GM19035 (cell line): ENCODE results near the gene WNT9A.

Experiments
- ATAC-seq: cut with Tn5 transposase; IDR thresholded peaks from one replicate; pipeline ENCODE4 v1.9.1; 2021; ENCODE audit not compliant: unreplicated experiment

Gene WNT9A

GRCh38 chr1:227942021-227942715 lies 5.6 kb downstream of the WNT9A start:
- no peak for ATAC-seq

- no peak for ATAC-seq
These were observed 6.2 kb downstream of the WNT9A start for GRCh38 chr1:227941509-227942020.

GRCh38 chr1:227940791-227941241 lies 6.9 kb downstream of the WNT9A start:
- no peak for ATAC-seq

- ATAC-seq = no peak
These were observed 7.7 kb downstream of the WNT9A start for GRCh38 chr1:227939791-227940771.

- no peak for ATAC-seq
These were observed 8.6 kb downstream of the WNT9A start for GRCh38 chr1:227938911-227939790.

GRCh38 chr1:227938276-227938675 lies 9.5 kb downstream of the WNT9A start:
- ATAC-seq = no peak

- no peak for ATAC-seq
These were observed 9.9 kb downstream of the WNT9A start for GRCh38 chr1:227937838-227938145.

- no peak for ATAC-seq
These were observed 10.5 kb downstream of the WNT9A start for GRCh38 chr1:227937031-227937837.

GRCh38 chr1:227935826-227936225 lies 11.9 kb downstream of the WNT9A start:
- no peak for ATAC-seq

GRCh38 chr1:227934476-227935313 lies 13.0 kb downstream of the WNT9A start:
- ATAC-seq = no peak

- no peak for ATAC-seq
These were observed 17.8 kb downstream of the WNT9A start for GRCh38 chr1:227929751-227930472.

GRCh38 chr1:227928811-227929375 lies 18.8 kb downstream of the WNT9A start:
- ATAC-seq = no peak

- ATAC-seq = no peak
These were observed 19.6 kb downstream of the WNT9A start for GRCh38 chr1:227927971-227928741.

GRCh38 chr1:227926896-227927885 lies 20.5 kb downstream of the WNT9A start:
- no peak for ATAC-seq

GRCh38 chr1:227926216-227926791 lies 21.4 kb downstream of the WNT9A start:
- no peak for ATAC-seq
